Measurements from ENCODE around the gene CNKSR3. TPM values are rescaled to one million over a fixed set of nuclear protein-coding genes. Genes with fewer than 3 reads are reported as not detected.

The CNKSR3 gene
- total and polyA plus RNA-seq, 2 experiments from 2014 or later, result 22.4 to 23.9 TPM

GRCh38 chr6:154395316-154395715 lies 115.2 kb downstream of the CNKSR3 start:
- no peaks in the 10 kb centered on the region for H3K27me3 ChIP-seq
- H3K4me2 ChIP-seq, result no peak overlapping the region
- no peak overlapping the region for H3K27ac ChIP-seq
- no peak for DNase-seq (ENCODE audit: low spot score)
- H3K9me2 ChIP-seq (replicated peaks; ENCODE audit: insufficient read depth), result no peaks in the 10 kb centered on the region
- H3K4me3 ChIP-seq, result no peak overlapping the region
- no peaks in the 10 kb centered on the region for H3K4me1 ChIP-seq (ENCODE audit: insufficient read depth)
- H3K36me3 ChIP-seq (replicated peaks; ENCODE audit: insufficient read depth, low read depth), result no peaks in the 10 kb centered on the region
- H3K9me3 ChIP-seq (ENCODE audit: low read depth), result no peaks in the 10 kb centered on the region
- no peaks in the 10 kb centered on the region for H4K20me1 ChIP-seq (ENCODE audit: insufficient read depth, poor library complexity, severe bottlenecking)
- no peak for TF ChIP-seq EZH2 (IDR thresholded peaks at IDR 0.05; ENCODE audit: borderline replicate concordance)
- TF ChIP-seq EZH2phosphoT487 (IDR thresholded peaks at IDR 0.05; ENCODE audit: low read depth, severe bottlenecking, unreplicated experiment), result no peak
- TF ChIP-seq CTCF (IDR thresholded peaks at IDR 0.05; ENCODE audit: poor library complexity), result no peak
- no peak overlapping the region for H2AFZ ChIP-seq
- no peaks in the 10 kb centered on the region for H3K79me2 ChIP-seq

GRCh38 chr6:154394571-154394970 lies 115.9 kb downstream of the CNKSR3 start:
- WGBS (ENCODE audit: low lambda C conversion rate, missing lambda C conversion rate), result 93% methylated on average over 3 of the region's 3 CpGs
- no peaks in the 10 kb centered on the region for H3K27me3 ChIP-seq
- no peaks in the 10 kb centered on the region for H3K9me3 ChIP-seq (ENCODE audit: low read depth)
- no peak overlapping the region for H3K27ac ChIP-seq
- DNase-seq (ENCODE audit: low spot score), result no peak
- H3K36me3 ChIP-seq (replicated peaks; ENCODE audit: insufficient read depth, low read depth), result no peaks in the 10 kb centered on the region
- TF ChIP-seq EZH2phosphoT487 (IDR thresholded peaks at IDR 0.05; ENCODE audit: low read depth, severe bottlenecking, unreplicated experiment) (no peak), EZH2 (IDR thresholded peaks at IDR 0.05; ENCODE audit: borderline replicate concordance) (no peak), CTCF (IDR thresholded peaks at IDR 0.05; ENCODE audit: poor library complexity) (no peak)
- H3K4me3 ChIP-seq, result no peak overlapping the region
- H3K4me1 ChIP-seq (ENCODE audit: insufficient read depth), result no peaks in the 10 kb centered on the region
- no peaks in the 10 kb centered on the region for H3K79me2 ChIP-seq
- no peaks in the 10 kb centered on the region for H3K9me2 ChIP-seq (replicated peaks; ENCODE audit: insufficient read depth)
- H4K20me1 ChIP-seq (ENCODE audit: insufficient read depth, poor library complexity, severe bottlenecking), result no peaks in the 10 kb centered on the region
- no peak overlapping the region for H3K4me2 ChIP-seq
- no peak overlapping the region for H2AFZ ChIP-seq

GRCh38 chr6:154390034-154390433 lies 120.5 kb downstream of the CNKSR3 start:
- peaks cover 12% of the 10 kb centered on the region for H3K4me1 ChIP-seq (ENCODE audit: insufficient read depth)
- H3K36me3 ChIP-seq (replicated peaks; ENCODE audit: insufficient read depth, low read depth), result no peaks in the 10 kb centered on the region
- 96% methylated on average over 1 of the region's 1 CpG for WGBS (ENCODE audit: low lambda C conversion rate, missing lambda C conversion rate)
- no peaks in the 10 kb centered on the region for H3K9me2 ChIP-seq (replicated peaks; ENCODE audit: insufficient read depth)
- TF ChIP-seq EZH2phosphoT487 (IDR thresholded peaks at IDR 0.05; ENCODE audit: low read depth, severe bottlenecking, unreplicated experiment) (no peak), CTCF (IDR thresholded peaks at IDR 0.05; ENCODE audit: poor library complexity) (no peak)
- H4K20me1 ChIP-seq (ENCODE audit: insufficient read depth, poor library complexity, severe bottlenecking), result no peaks in the 10 kb centered on the region
- H2AFZ ChIP-seq, result no peak overlapping the region
- H3K27me3 ChIP-seq, result no peaks in the 10 kb centered on the region
- no peak overlapping the region for H3K27ac ChIP-seq
- no peak overlapping the region for H3K4me3 ChIP-seq
- H3K79me2 ChIP-seq, result no peaks in the 10 kb centered on the region
- DNase-seq (ENCODE audit: low spot score), result no peak
- no peak overlapping the region for H3K4me2 ChIP-seq
- no peaks in the 10 kb centered on the region for H3K9me3 ChIP-seq (ENCODE audit: low read depth)

GRCh38 chr6:154388803-154389202 lies 121.7 kb downstream of the CNKSR3 start:
- no peak for DNase-seq (ENCODE audit: low spot score)
- no peaks in the 10 kb centered on the region for H3K36me3 ChIP-seq (replicated peaks; ENCODE audit: insufficient read depth, low read depth)
- peaks cover 12% of the 10 kb centered on the region for H3K4me1 ChIP-seq (ENCODE audit: insufficient read depth)
- H3K4me2 ChIP-seq, result no peak overlapping the region
- H3K9me3 ChIP-seq (ENCODE audit: low read depth), result no peaks in the 10 kb centered on the region
- no peaks in the 10 kb centered on the region for H3K9me2 ChIP-seq (replicated peaks; ENCODE audit: insufficient read depth)
- no peaks in the 10 kb centered on the region for H4K20me1 ChIP-seq (ENCODE audit: insufficient read depth, poor library complexity, severe bottlenecking)
- no peaks in the 10 kb centered on the region for H3K27me3 ChIP-seq
- no peak for TF ChIP-seq CTCF (IDR thresholded peaks at IDR 0.05; ENCODE audit: poor library complexity)
- TF ChIP-seq EZH2 (IDR thresholded peaks at IDR 0.05; ENCODE audit: borderline replicate concordance), result no peak
- no peak for TF ChIP-seq EZH2phosphoT487 (IDR thresholded peaks at IDR 0.05; ENCODE audit: low read depth, severe bottlenecking, unreplicated experiment)
- no peak overlapping the region for H2AFZ ChIP-seq
- no peak overlapping the region for H3K4me3 ChIP-seq
- H3K79me2 ChIP-seq, result no peaks in the 10 kb centered on the region
- 93% methylated on average over 3 of the region's 3 CpGs for WGBS (ENCODE audit: low lambda C conversion rate, missing lambda C conversion rate)
- H3K27ac ChIP-seq, result no peak overlapping the region

Data from hepatocyte (in vitro differentiated cells).